H9 (cell line): ENCODE data around the gene NUP160. TPM values are rescaled to one million over a fixed set of nuclear protein-coding genes. Genes with fewer than 3 reads are reported as not detected.
"Not testable (repeated sequence)": the region's sequence is repeated elsewhere in the genome, so short reads cannot be mapped to it uniquely, and the experiment has no call there.

Experiments
- DNase-seq: peaks from one replicate; pipeline ENCODE4 v3.0.0-alpha.2; 2017
- H2AFZ ChIP-seq: one replicate; pipeline ENCODE4 v1.6.1; 2013; ENCODE audit warnings: mild to moderate bottlenecking, low read length, control low read depth, moderate library complexity
- H2AK5ac ChIP-seq: 2 replicates; pipeline ENCODE4 v1.6.1; 2013; ENCODE audit warnings: low read length, control low read depth, mixed read lengths; ENCODE audit not compliant: insufficient read length
- H2BK120ac ChIP-seq: one replicate; pipeline ENCODE4 v1.6.1; 2013; ENCODE audit warnings: low read depth, mild to moderate bottlenecking, low read length, control low read depth, inconsistent platforms; ENCODE audit not compliant: poor library complexity, severe bottlenecking
- H2BK12ac ChIP-seq: 2 replicates; pipeline ENCODE4 v1.6.1; 2013; ENCODE audit warnings: low read length, control low read depth, mixed read lengths, low read depth; ENCODE audit not compliant: insufficient read length
- H2BK15ac ChIP-seq: 2 replicates; pipeline ENCODE4 v1.6.1; 2013; ENCODE audit warnings: low read depth, low read length, control low read depth
- H2BK20ac ChIP-seq: one replicate; pipeline ENCODE4 v1.6.1; 2013; ENCODE audit warnings: low read depth, mild to moderate bottlenecking, low read length, control low read depth, inconsistent platforms; ENCODE audit not compliant: poor library complexity, severe bottlenecking
- H2BK5ac ChIP-seq: 2 replicates; pipeline ENCODE4 v1.6.1; 2013; ENCODE audit warnings: low read length, control low read depth, mixed read lengths; ENCODE audit not compliant: insufficient read length
- H3K14ac ChIP-seq: 2 replicates; pipeline ENCODE4 v1.6.1; 2013; ENCODE audit warnings: low read length, control low read depth; ENCODE audit not compliant: insufficient read depth
- H3K18ac ChIP-seq: 2 replicates; pipeline ENCODE4 v1.6.1; 2013; ENCODE audit warnings: low read depth, mild to moderate bottlenecking, mixed read lengths, low read length, control low read depth; ENCODE audit not compliant: insufficient read length
- H3K23ac ChIP-seq: 2 replicates; pipeline ENCODE4 v1.6.1; 2013; ENCODE audit warnings: low read length, control low read depth, mixed read lengths, low read depth; ENCODE audit not compliant: insufficient read length
- H3K23me2 ChIP-seq: 2 replicates; pipeline ENCODE4 v1.6.1; 2013; ENCODE audit warnings: low read depth, mild to moderate bottlenecking, mixed read lengths, low read length, control low read depth; ENCODE audit not compliant: insufficient read length, poor library complexity, severe bottlenecking
- H3K27ac ChIP-seq: 2 replicates; pipeline ENCODE4 v1.5.1; 2013; ENCODE audit warnings: low read length, control low read depth, mixed read lengths, low read depth; ENCODE audit not compliant: insufficient read length
- H3K27me3 ChIP-seq: 2 replicates; pipeline ENCODE4 v1.6.1; 2013; ENCODE audit warnings: low read length, control low read depth, inconsistent platforms; ENCODE audit not compliant: insufficient read depth
- H3K4ac ChIP-seq: 2 replicates; pipeline ENCODE4 v1.6.1; 2013; ENCODE audit warnings: low read depth, mild to moderate bottlenecking, control low read depth, inconsistent platforms, low read length, moderate library complexity
- H3K4me1 ChIP-seq: 2 replicates; pipeline ENCODE4 v1.6.1; 2013; ENCODE audit warnings: low read length, control low read depth, inconsistent platforms; ENCODE audit not compliant: insufficient read depth
- H3K4me2 ChIP-seq: 2 replicates; pipeline ENCODE4 v1.6.1; 2013; ENCODE audit warnings: low read length, control low read depth, mixed read lengths; ENCODE audit not compliant: insufficient read length, insufficient read depth
- H3K56ac ChIP-seq: 2 replicates; pipeline ENCODE4 v1.6.1; 2013; ENCODE audit warnings: low read depth, mild to moderate bottlenecking, mixed read lengths, low read length, control low read depth; ENCODE audit not compliant: insufficient read length
- H3K79me1 ChIP-seq: 2 replicates; pipeline ENCODE4 v1.6.1; 2013; ENCODE audit warnings: low read depth, mild to moderate bottlenecking, moderate library complexity, low read length, control low read depth, inconsistent platforms; ENCODE audit not compliant: insufficient read depth, poor library complexity, severe bottlenecking
- H3K79me2 ChIP-seq: 2 replicates; pipeline ENCODE4 v1.6.1; 2013; ENCODE audit warnings: low read length, control low read depth, inconsistent platforms; ENCODE audit not compliant: insufficient read depth
- H3K9ac ChIP-seq: 2 replicates; pipeline ENCODE4 v1.6.1; 2013; ENCODE audit warnings: low read length, control low read depth, mixed read lengths; ENCODE audit not compliant: insufficient read length; ENCODE audit errors: extremely low read depth
- H3K9me3 ChIP-seq: one replicate; pipeline ENCODE4 v1.6.1; 2013; ENCODE audit warnings: low read depth, low read length, inconsistent platforms; ENCODE audit not compliant: control insufficient read depth
- H3T11ph ChIP-seq: one replicate; pipeline ENCODE4 v1.6.1; 2013; ENCODE audit warnings: mild to moderate bottlenecking, low read length, control low read depth, inconsistent platforms
- H4K20me1 ChIP-seq: one replicate; pipeline ENCODE4 v1.6.1; 2013; ENCODE audit not compliant: control insufficient read depth, insufficient read length, insufficient read depth
- H4K5ac ChIP-seq: 2 replicates; pipeline ENCODE4 v1.6.1; 2013; ENCODE audit warnings: low read depth, mild to moderate bottlenecking, mixed read lengths, low read length, control low read depth; ENCODE audit not compliant: insufficient read length
- H4K8ac ChIP-seq: replicated peaks from 2 replicates; pipeline ENCODE4 v1.6.1; 2013; ENCODE audit warnings: low read length, control low read depth, mixed read lengths, low read depth; ENCODE audit not compliant: insufficient read length
- H4K91ac ChIP-seq: 2 replicates; pipeline ENCODE4 v1.6.1; 2013; ENCODE audit warnings: low read depth, mild to moderate bottlenecking, moderate library complexity, mixed read lengths, low read length, control low read depth; ENCODE audit not compliant: insufficient read length
- H3K27ac Mint-ChIP-seq, 3 experiments: 2 replicates in 2 of 3; 3 replicates in 1 of 3; pipeline ENCODE4 v1.8.0; 2020 to 2021; ENCODE audit warnings: mixed read lengths in 3 of 3, mild to moderate bottlenecking in 1 of 3, moderate library complexity in 1 of 3
- H3K27me3 Mint-ChIP-seq: 2 replicates; pipeline ENCODE4 v1.8.0; 2021; ENCODE audit warnings: low read depth, mild to moderate bottlenecking, moderate library complexity, mixed read lengths
- H3K36me3 Mint-ChIP-seq, 3 experiments: 2 replicates in 2 of 3; 3 replicates in 1 of 3; pipeline ENCODE4 v1.8.0; 2020 to 2021; ENCODE audit warnings: low read depth in 3 of 3, mixed read lengths in 3 of 3; ENCODE audit not compliant: insufficient read depth in 1 of 3
- H3K4me1 Mint-ChIP-seq, 2 experiments: 2 replicates each; pipeline ENCODE4 v1.8.0; 2020; ENCODE audit warnings: mixed read lengths in 2 of 2
- H3K4me3 Mint-ChIP-seq, 2 experiments: 2 replicates in 1 of 2; 3 replicates in 1 of 2; pipeline ENCODE4 v1.8.0; 2020 to 2021; ENCODE audit warnings: mild to moderate bottlenecking in 2 of 2, mixed read lengths in 2 of 2, moderate library complexity in 1 of 2
- H3K9me3 Mint-ChIP-seq, 2 experiments: 2 replicates in 1 of 2; 3 replicates in 1 of 2; pipeline ENCODE4 v1.8.0; 2020; ENCODE audit warnings: mild to moderate bottlenecking in 2 of 2, mixed read lengths in 2 of 2, moderate library complexity in 1 of 2
- WGBS: extraction: QIAGEN DNeasy Blood & Tissue Kit; methylation state at CpG from one replicate; pipeline ENCODE4 v1.1.7; 2013; ENCODE audit warnings: missing lambda C conversion rate, low lambda C conversion rate, mixed read lengths; ENCODE audit not compliant: insufficient read length; ENCODE audit errors: extremely low coverage; 5-methylcytosine and 5-hydroxymethylcytosine counted together
- total RNA-seq: library from RNA; stranded (reverse); gene quantifications from 2 replicates; pipeline ENCODE4 v1.2.1, GENCODE V29; 2021
- TF ChIP-seq, protein P1 (sequence below): fragments of 200-600 bp; sonication (generic); conservative IDR thresholded peaks from 3 replicates; pipeline ENCODE4 v1.8.0; 2021; ENCODE audit warnings: antibody characterized with exemption, mild to moderate bottlenecking

NUP160 gene
- total RNA-seq, 1 experiment from 2014 or later = 86.1 TPM

GRCh38 chr11:47773882-47774281, 74.3 kb downstream of the NUP160 start:
- Mint-ChIP-seq H3K4me1 (peaks cover 2 to 3% of the 10 kb centered on the region in 2 experiments; a peak in 2 of 4 replicates), H3K27ac (no peak overlapping the region), H3K4me3 (no peak overlapping the region), H3K27me3 (no peaks in the 10 kb centered on the region; the same call in 1 of the 2 replicates), H3K36me3 (peaks cover 14 to 33% (median 28%) of the 10 kb centered on the region in 3 experiments; a peak in 6 of 7 replicates), H3K9me3 (no peaks in the 10 kb centered on the region)
- Histone ChIP-seq H3K79me2 (no peaks in the 10 kb centered on the region), H2BK5ac (no peak overlapping the region), H3K56ac (no peak overlapping the region), H3K14ac (no peak overlapping the region), H4K5ac (no peak overlapping the region), H4K20me1 (no peaks in the 10 kb centered on the region), H3K9me3 (no peaks in the 10 kb centered on the region), H2BK20ac (no peak overlapping the region), H2BK120ac (no peak overlapping the region), H2AK5ac (no peak overlapping the region), H3K18ac (no peak overlapping the region), H3T11ph (no peak overlapping the region), H2BK12ac (no peak overlapping the region), H4K91ac (no peak overlapping the region), H3K9ac (no peak overlapping the region), H3K4me1 (no peaks in the 10 kb centered on the region; the same call in 1 of the 2 replicates), H4K8ac (no peak overlapping the region), H3K23me2 (no peaks in the 10 kb centered on the region), H3K79me1 (no peaks in the 10 kb centered on the region), H3K4me2 (no peak overlapping the region), H3K23ac (no peak overlapping the region), H3K27ac (no peak overlapping the region), H3K27me3 (no peaks in the 10 kb centered on the region), H2AFZ (no peak overlapping the region), H3K4ac (no peak overlapping the region), H2BK15ac (no peak overlapping the region)
- WGBS = no CpG with 5 or more reads among the region's 3 CpGs
- no peak for DNase-seq
- TF ChIP-seq, protein P1, sequence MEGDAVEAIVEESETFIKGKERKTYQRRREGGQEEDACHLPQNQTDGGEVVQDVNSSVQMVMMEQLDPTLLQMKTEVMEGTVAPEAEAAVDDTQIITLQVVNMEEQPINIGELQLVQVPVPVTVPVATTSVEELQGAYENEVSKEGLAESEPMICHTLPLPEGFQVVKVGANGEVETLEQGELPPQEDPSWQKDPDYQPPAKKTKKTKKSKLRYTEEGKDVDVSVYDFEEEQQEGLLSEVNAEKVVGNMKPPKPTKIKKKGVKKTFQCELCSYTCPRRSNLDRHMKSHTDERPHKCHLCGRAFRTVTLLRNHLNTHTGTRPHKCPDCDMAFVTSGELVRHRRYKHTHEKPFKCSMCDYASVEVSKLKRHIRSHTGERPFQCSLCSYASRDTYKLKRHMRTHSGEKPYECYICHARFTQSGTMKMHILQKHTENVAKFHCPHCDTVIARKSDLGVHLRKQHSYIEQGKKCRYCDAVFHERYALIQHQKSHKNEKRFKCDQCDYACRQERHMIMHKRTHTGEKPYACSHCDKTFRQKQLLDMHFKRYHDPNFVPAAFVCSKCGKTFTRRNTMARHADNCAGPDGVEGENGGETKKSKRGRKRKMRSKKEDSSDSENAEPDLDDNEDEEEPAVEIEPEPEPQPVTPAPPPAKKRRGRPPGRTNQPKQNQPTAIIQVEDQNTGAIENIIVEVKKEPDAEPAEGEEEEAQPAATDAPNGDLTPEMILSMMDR = no peak

GRCh38 chr11:47769556-47769955, 78.6 kb downstream of the NUP160 start:
- H3K4me1 ChIP-seq, H3K9me3 ChIP-seq, H3K27me3 Mint-ChIP-seq, H3K9me3 Mint-ChIP-seq, H3K9ac ChIP-seq, H4K8ac ChIP-seq, H3K23me2 ChIP-seq, H2BK12ac ChIP-seq, H3K56ac ChIP-seq, H3T11ph ChIP-seq, H3K4me2 ChIP-seq, H4K91ac ChIP-seq, H4K5ac ChIP-seq, H3K14ac ChIP-seq, H2BK20ac ChIP-seq, H2AK5ac ChIP-seq, H2BK5ac ChIP-seq, H3K79me1 ChIP-seq, H2BK15ac ChIP-seq, H3K79me2 ChIP-seq, H2AFZ ChIP-seq, H3K27me3 ChIP-seq, H3K4ac ChIP-seq, H3K23ac ChIP-seq, DNase-seq, H2BK120ac ChIP-seq, H3K18ac ChIP-seq, H4K20me1 ChIP-seq, H3K27ac ChIP-seq: not testable (repeated sequence)
- WGBS = no CpG with 5 or more reads among the region's 14 CpGs
- peak overlapping the region; percentile 12 to 93 (median 38); a peak in 6 of 7 replicates for H3K27ac Mint-ChIP-seq
- peaks cover 11 to 18% of the 10 kb centered on the region in 2 experiments for H3K4me1 Mint-ChIP-seq
- H3K36me3 Mint-ChIP-seq = peaks cover 8 to 14% (median 11%) of the 10 kb centered on the region in 3 experiments; a peak in 6 of 7 replicates
- peak overlapping the region; percentile 16 to 39; a peak in 3 of 5 replicates for H3K4me3 Mint-ChIP-seq
